Activated naive CD4-positive, alpha-beta T cell treated with anti-CD3 and anti-CD28 coated beads for 36 hours (primary cell): ENCODE measurements around the gene MAP2K2. TPM values are rescaled to one million over a fixed set of nuclear protein-coding genes. Genes with fewer than 3 reads are reported as not detected.

ENCODE experiments used
- CTCF ChIA-PET: fragments of 350-600 bp; sonication (Branson Sonifier 250); formaldehyde crosslinking; loops from one replicate; lab custom pipeline; 2021; ENCODE audit warnings: antibody characterized with exemption; lab: Charles Lee
- DNase-seq: peaks from one replicate; pipeline ENCODE4 v3.0.0-alpha.2; 2020
- H3K27ac Mint-ChIP-seq: one replicate; pipeline ENCODE4 v1.8.0; 2021; ENCODE audit warnings: mild to moderate bottlenecking, mixed read lengths
- H3K27me3 Mint-ChIP-seq: one replicate; pipeline ENCODE4 v1.8.0; 2021; ENCODE audit warnings: low read depth, mixed read lengths
- H3K36me3 Mint-ChIP-seq: one replicate; pipeline ENCODE4 v1.8.0; 2021; ENCODE audit warnings: low read depth, mixed read lengths
- H3K4me1 Mint-ChIP-seq: one replicate; pipeline ENCODE4 v1.8.0; 2021; ENCODE audit warnings: low read depth, mixed read lengths
- H3K4me3 Mint-ChIP-seq: one replicate; pipeline ENCODE4 v1.8.0; 2021; ENCODE audit warnings: mild to moderate bottlenecking, moderate library complexity, mixed read lengths
- H3K9me3 Mint-ChIP-seq: one replicate; pipeline ENCODE4 v1.8.0; 2021; ENCODE audit warnings: mixed read lengths
- intact Hi-C: fragments of 100-400 bp; cut with micrococcal nuclease; formaldehyde crosslinking; loops from one replicate; pipeline ENCODE4 v1.15.1; 2023
- total RNA-seq, 2 experiments: library from RNA; stranded (reverse); gene quantifications; one replicate each; pipeline ENCODE4 v1.2.3, GENCODE V29; 2021

Gene MAP2K2
- total RNA-seq, 2 experiments from 2014 or later, result 101 to 103 TPM

- Mint-ChIP-seq H3K9me3 (no peaks in the 10 kb centered on the region), H3K4me1 (peaks cover 48% of the 10 kb centered on the region), H3K4me3 (no peak overlapping the region), H3K36me3 (peaks cover 32% of the 10 kb centered on the region), H3K27me3 (no peaks in the 10 kb centered on the region), H3K27ac (no peak overlapping the region)
- CTCF ChIA-PET, result no interaction called here
- no peak for DNase-seq
- intact Hi-C loops, result no loop called here
These were observed 11.6 kb downstream of the MAP2K2 start for GRCh38 chr19:4112367-4112766.

- H3K9me3 Mint-ChIP-seq, result no peaks in the 10 kb centered on the region
- H3K27ac Mint-ChIP-seq, result no peak overlapping the region
- peaks cover 40% of the 10 kb centered on the region for H3K36me3 Mint-ChIP-seq
- intact Hi-C loops, result loop anchor here (5.0 kb wide), 1 partner anchor 42 kb away; the partner anchor contains the start of gene ZBTB7A
- H3K4me3 Mint-ChIP-seq, result no peak overlapping the region
- DNase-seq, result no peak
- H3K4me1 Mint-ChIP-seq, result peaks cover 49% of the 10 kb centered on the region
- no peaks in the 10 kb centered on the region for H3K27me3 Mint-ChIP-seq
- CTCF ChIA-PET, result interaction anchor here (0.7 to 1.4 kb wide), 2 partner anchors 23 to 30 kb away, joined by 3 to 11 read pairs; no protein-coding TSS in a partner anchor
These were observed 14.3 kb downstream of the MAP2K2 start for GRCh38 chr19:4109626-4109945.

- peaks cover 50% of the 10 kb centered on the region for H3K4me1 Mint-ChIP-seq
- H3K36me3 Mint-ChIP-seq, result peaks cover 40% of the 10 kb centered on the region
- peak; percentile 76 for DNase-seq
- intact Hi-C loops, result loop anchor here (5.0 kb wide), 1 partner anchor 42 kb away; the partner anchor contains the start of gene ZBTB7A
- no peak overlapping the region for H3K4me3 Mint-ChIP-seq
- CTCF ChIA-PET, result interaction anchor here (0.5 to 1.4 kb wide), 2 partner anchors 31 to 103 kb away, joined by 3 to 11 read pairs; no protein-coding TSS in a partner anchor
- peak overlapping the region; percentile 78 for H3K27ac Mint-ChIP-seq
- H3K27me3 Mint-ChIP-seq, result no peaks in the 10 kb centered on the region
- no peaks in the 10 kb centered on the region for H3K9me3 Mint-ChIP-seq
These were observed 14.9 kb downstream of the MAP2K2 start for GRCh38 chr19:4108767-4109625.

- Mint-ChIP-seq H3K4me3 (no peak overlapping the region), H3K4me1 (peaks cover 33% of the 10 kb centered on the region), H3K36me3 (peaks cover 20% of the 10 kb centered on the region), H3K27me3 (no peaks in the 10 kb centered on the region), H3K9me3 (no peaks in the 10 kb centered on the region), H3K27ac (no peak overlapping the region)
- CTCF ChIA-PET, result interaction anchor here (1.4 kb wide), 1 partner anchor 37 kb away, joined by 6 read pairs; no protein-coding TSS in a partner anchor
- intact Hi-C loops, result no loop called here
- DNase-seq, result no peak
These were observed 20.9 kb downstream of the MAP2K2 start for GRCh38 chr19:4103080-4103433.

GRCh38 chr19:4102339-4103079, 21.4 kb downstream of the MAP2K2 start:
- no peaks in the 10 kb centered on the region for H3K9me3 Mint-ChIP-seq
- DNase-seq, result no peak
- no peak overlapping the region for H3K27ac Mint-ChIP-seq
- CTCF ChIA-PET, result interaction anchor here (0.6 kb wide), 1 partner anchor 147 kb away, joined by 3 read pairs; no protein-coding TSS in a partner anchor
- H3K4me3 Mint-ChIP-seq, result no peak overlapping the region
- intact Hi-C loops, result no loop called here
- peaks cover 19% of the 10 kb centered on the region for H3K36me3 Mint-ChIP-seq
- no peaks in the 10 kb centered on the region for H3K27me3 Mint-ChIP-seq
- peaks cover 28% of the 10 kb centered on the region for H3K4me1 Mint-ChIP-seq

GRCh38 chr19:4101496-4101770, 22.5 kb downstream of the MAP2K2 start:
- no peak for DNase-seq
- intact Hi-C loops, result no loop called here
- Mint-ChIP-seq H3K36me3 (peaks cover 15% of the 10 kb centered on the region), H3K4me1 (peaks cover 22% of the 10 kb centered on the region), H3K27me3 (no peaks in the 10 kb centered on the region), H3K4me3 (no peak overlapping the region), H3K27ac (no peak overlapping the region), H3K9me3 (no peaks in the 10 kb centered on the region)
- CTCF ChIA-PET, result no interaction called here

GRCh38 chr19:4100647-4101495, 23.1 kb downstream of the MAP2K2 start:
- DNase-seq, result no peak
- H3K27ac Mint-ChIP-seq, result no peak overlapping the region
- H3K36me3 Mint-ChIP-seq, result peaks cover 11% of the 10 kb centered on the region
- peaks cover 21% of the 10 kb centered on the region for H3K4me1 Mint-ChIP-seq
- intact Hi-C loops, result no loop called here
- no peaks in the 10 kb centered on the region for H3K9me3 Mint-ChIP-seq
- no peak overlapping the region for H3K4me3 Mint-ChIP-seq
- CTCF ChIA-PET, result interaction anchor here (0.5 kb wide), 1 partner anchor 34 kb away, joined by 6 read pairs; no protein-coding TSS in a partner anchor
- no peaks in the 10 kb centered on the region for H3K27me3 Mint-ChIP-seq

GRCh38 chr19:4099041-4099764, 24.7 kb downstream of the MAP2K2 start:
- CTCF ChIA-PET, result no interaction called here
- Mint-ChIP-seq H3K36me3 (peaks cover 10% of the 10 kb centered on the region), H3K4me3 (no peak overlapping the region), H3K27ac (no peak overlapping the region), H3K9me3 (no peaks in the 10 kb centered on the region), H3K4me1 (peaks cover 4% of the 10 kb centered on the region), H3K27me3 (no peaks in the 10 kb centered on the region)
- intact Hi-C loops, result no loop called here
- DNase-seq, result no peak

GRCh38 chr19:4098493-4098892, 25.4 kb downstream of the MAP2K2 start:
- no peak overlapping the region for H3K4me3 Mint-ChIP-seq
- H3K36me3 Mint-ChIP-seq, result peaks cover 11% of the 10 kb centered on the region
- intact Hi-C loops, result no loop called here
- no peak overlapping the region for H3K27ac Mint-ChIP-seq
- no peaks in the 10 kb centered on the region for H3K27me3 Mint-ChIP-seq
- H3K9me3 Mint-ChIP-seq, result no peaks in the 10 kb centered on the region
- no peak for DNase-seq
- CTCF ChIA-PET, result no interaction called here
- peaks cover under 1% of the 10 kb centered on the region for H3K4me1 Mint-ChIP-seq

- H3K27me3 Mint-ChIP-seq, result no peaks in the 10 kb centered on the region
- H3K36me3 Mint-ChIP-seq, result peaks cover 12% of the 10 kb centered on the region
- intact Hi-C loops, result no loop called here
- CTCF ChIA-PET, result no interaction called here
- no peaks in the 10 kb centered on the region for H3K9me3 Mint-ChIP-seq
- H3K4me3 Mint-ChIP-seq, result no peak overlapping the region
- no peak for DNase-seq
- H3K27ac Mint-ChIP-seq, result no peak overlapping the region
- no peaks in the 10 kb centered on the region for H3K4me1 Mint-ChIP-seq
These were observed 26.4 kb downstream of the MAP2K2 start for GRCh38 chr19:4097501-4097900.

- no peak overlapping the region for H3K4me3 Mint-ChIP-seq
- H3K4me1 Mint-ChIP-seq, result no peaks in the 10 kb centered on the region
- H3K27ac Mint-ChIP-seq, result no peak overlapping the region
- H3K36me3 Mint-ChIP-seq, result peaks cover 12% of the 10 kb centered on the region
- H3K27me3 Mint-ChIP-seq, result no peaks in the 10 kb centered on the region
- H3K9me3 Mint-ChIP-seq, result no peaks in the 10 kb centered on the region
- no peak for DNase-seq
- CTCF ChIA-PET, result no interaction called here
- intact Hi-C loops, result no loop called here
These were observed 27.7 kb downstream of the MAP2K2 start for GRCh38 chr19:4096049-4096892.
